ENCODE results near the gene CAPN10.

DNA sequence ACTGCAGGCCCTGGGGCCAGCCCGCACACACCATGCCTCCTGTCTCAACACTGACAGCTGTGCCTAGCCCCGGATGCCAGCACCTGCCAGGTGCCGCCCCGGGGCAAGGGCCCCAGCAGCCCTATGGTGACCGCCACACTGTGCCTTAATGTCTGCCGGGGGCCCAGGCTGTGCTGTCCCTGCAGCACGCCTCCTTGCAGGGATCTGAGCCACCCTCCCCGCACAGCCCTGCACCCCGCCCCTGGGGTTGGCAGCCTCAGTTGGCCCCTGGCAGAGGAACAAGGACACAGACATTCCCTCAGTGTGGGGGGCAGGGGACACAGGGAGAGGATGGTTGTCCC lies 8.5 kb upstream of the CAPN10 start:
- TF ChIP-seq POLR2A (IDR thresholded peaks at IDR 0.05) = no peak
- TF ChIP-seq, protein P1, sequence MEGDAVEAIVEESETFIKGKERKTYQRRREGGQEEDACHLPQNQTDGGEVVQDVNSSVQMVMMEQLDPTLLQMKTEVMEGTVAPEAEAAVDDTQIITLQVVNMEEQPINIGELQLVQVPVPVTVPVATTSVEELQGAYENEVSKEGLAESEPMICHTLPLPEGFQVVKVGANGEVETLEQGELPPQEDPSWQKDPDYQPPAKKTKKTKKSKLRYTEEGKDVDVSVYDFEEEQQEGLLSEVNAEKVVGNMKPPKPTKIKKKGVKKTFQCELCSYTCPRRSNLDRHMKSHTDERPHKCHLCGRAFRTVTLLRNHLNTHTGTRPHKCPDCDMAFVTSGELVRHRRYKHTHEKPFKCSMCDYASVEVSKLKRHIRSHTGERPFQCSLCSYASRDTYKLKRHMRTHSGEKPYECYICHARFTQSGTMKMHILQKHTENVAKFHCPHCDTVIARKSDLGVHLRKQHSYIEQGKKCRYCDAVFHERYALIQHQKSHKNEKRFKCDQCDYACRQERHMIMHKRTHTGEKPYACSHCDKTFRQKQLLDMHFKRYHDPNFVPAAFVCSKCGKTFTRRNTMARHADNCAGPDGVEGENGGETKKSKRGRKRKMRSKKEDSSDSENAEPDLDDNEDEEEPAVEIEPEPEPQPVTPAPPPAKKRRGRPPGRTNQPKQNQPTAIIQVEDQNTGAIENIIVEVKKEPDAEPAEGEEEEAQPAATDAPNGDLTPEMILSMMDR (IDR thresholded peaks at IDR 0.05) = no peak

Data from uterus (tissue), 2 donors.